Neutrophil (primary cell): ENCODE data around the gene YTHDF2.

Source experiments
- H3K27ac ChIP-seq: fragments of 200-600 bp; sonication (generic); 2 replicates; pipeline ENCODE4 v1.5.1; 2016; ENCODE audit warnings: mild to moderate bottlenecking, moderate library complexity
- H3K27me3 ChIP-seq: fragments of 200-600 bp; sonication (generic); 2 replicates; pipeline ENCODE4 v1.6.0; 2016; ENCODE audit warnings: mild to moderate bottlenecking
- H3K36me3 ChIP-seq: fragments of 200-600 bp; sonication (generic); 2 replicates; pipeline ENCODE4 v1.5.1; 2017
- H3K4me1 ChIP-seq, 2 experiments: fragments of 200-600 bp in 1 of 2; sonication (generic) in 1 of 2; 1 replicate in 1 of 2; 2 replicates in 1 of 2; pipeline versions ENCODE4 v1.5.1 to v1.6.1; 2013 to 2016; ENCODE audit warnings: low read depth in 1 of 2, low read length in 1 of 2, mild to moderate bottlenecking in 1 of 2, moderate library complexity in 1 of 2; ENCODE audit not compliant: control insufficient read depth in 1 of 2, insufficient read depth in 1 of 2
- H3K4me3 ChIP-seq, 2 experiments: fragments of 200-600 bp in 1 of 2; sonication (generic) in 1 of 2; 1 replicate in 1 of 2; 2 replicates in 1 of 2; pipeline ENCODE4 v1.5.1; 2013 to 2016; ENCODE audit warnings: low read depth in 1 of 2, low read length in 1 of 2, mild to moderate bottlenecking in 1 of 2, moderate library complexity in 1 of 2
- H3K9me3 ChIP-seq: fragments of 200-600 bp; sonication (generic); 2 replicates; pipeline ENCODE4 v1.5.1; 2016
- CTCF ChIP-seq: fragments of 200-600 bp; sonication (generic); IDR thresholded peaks from 2 replicates; pipeline ENCODE4 v1.5.1; 2016; ENCODE audit warnings: antibody characterized with exemption

YTHDF2 gene

DNA sequence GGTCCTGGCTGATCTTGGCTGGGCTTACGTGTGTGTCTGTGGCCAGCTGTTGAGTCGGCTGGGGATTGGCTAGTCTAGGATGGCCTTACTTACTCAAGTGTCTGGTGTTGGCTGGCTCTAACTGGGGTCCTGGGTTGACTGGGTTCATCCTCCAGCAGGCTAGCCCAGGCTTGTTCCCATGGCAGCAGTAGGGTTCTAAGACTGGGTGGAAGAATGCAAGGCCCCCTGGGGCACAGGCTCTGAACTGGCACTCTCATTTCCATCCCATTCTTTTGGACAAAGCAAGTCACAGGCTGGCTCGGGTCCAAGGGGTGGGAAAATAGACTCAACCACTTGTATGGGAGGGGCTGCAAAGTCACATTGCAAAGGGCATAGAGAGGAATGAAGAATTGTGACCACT, 67.3 kb downstream of the YTHDF2 start:
- Histone ChIP-seq H3K27ac (no peak overlapping the region), H3K4me1 (no peaks in the 10 kb centered on the region), H3K9me3 (no peaks in the 10 kb centered on the region), H3K36me3 (no peaks in the 10 kb centered on the region), H3K27me3 (peaks cover 19% of the 10 kb centered on the region), H3K4me3 (no peak overlapping the region)
- TF ChIP-seq CTCF, result no peak

DNA sequence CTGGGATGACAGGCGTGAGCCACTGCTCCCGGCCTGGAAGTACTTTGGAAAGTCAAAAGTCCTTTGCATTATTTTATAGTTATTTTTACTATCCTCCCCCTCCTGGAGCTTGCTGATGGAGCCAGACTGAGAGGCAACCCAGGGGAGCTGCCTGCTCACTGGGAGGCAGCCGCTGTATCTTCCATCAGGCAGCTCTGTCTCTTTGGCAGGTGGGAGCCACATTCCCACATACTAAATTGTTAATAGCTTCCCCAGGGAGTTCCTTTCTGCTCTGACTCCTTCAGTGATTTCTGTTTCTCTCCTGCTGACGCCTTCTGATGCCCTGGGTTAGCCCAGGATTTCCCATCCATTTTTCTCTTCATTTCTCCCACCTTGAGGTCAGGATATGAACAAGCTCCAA, 70.3 kb downstream of the YTHDF2 start:
- no peak for TF ChIP-seq CTCF
- H3K9me3 ChIP-seq, result no peaks in the 10 kb centered on the region
- H3K36me3 ChIP-seq, result no peaks in the 10 kb centered on the region
- H3K4me1 ChIP-seq, result no peaks in the 10 kb centered on the region
- peaks cover 47% of the 10 kb centered on the region for H3K27me3 ChIP-seq
- H3K4me3 ChIP-seq, result no peak overlapping the region
- H3K27ac ChIP-seq, result no peak overlapping the region

GRCh38 chr1:28807986-28808385, 71.2 kb downstream of the YTHDF2 start:
- H3K27me3 ChIP-seq, result peaks cover 57% of the 10 kb centered on the region
- TF ChIP-seq CTCF, result no peak
- no peak overlapping the region for H3K4me3 ChIP-seq
- H3K9me3 ChIP-seq, result no peaks in the 10 kb centered on the region
- H3K27ac ChIP-seq, result no peak overlapping the region
- no peaks in the 10 kb centered on the region for H3K36me3 ChIP-seq
- H3K4me1 ChIP-seq, result no peaks in the 10 kb centered on the region

GRCh38 chr1:28811369-28811765, 74.6 kb downstream of the YTHDF2 start:
- TF ChIP-seq CTCF, result no peak
- H3K36me3 ChIP-seq, result no peaks in the 10 kb centered on the region
- no peak overlapping the region for H3K27ac ChIP-seq
- no peak overlapping the region for H3K4me3 ChIP-seq
- H3K9me3 ChIP-seq, result no peaks in the 10 kb centered on the region
- H3K4me1 ChIP-seq, result no peaks in the 10 kb centered on the region
- peaks cover 90% of the 10 kb centered on the region for H3K27me3 ChIP-seq

GRCh38 chr1:28811766-28812668, 75.3 kb downstream of the YTHDF2 start, which contains the start of gene OPRD1:
OPRD1 (plus strand) TSS chr1:28812170; CDS start chr1:28812384, 214 bp downstream.
- H3K27me3 ChIP-seq, result peaks cover 91% of the 10 kb centered on the region

More at GRCh38 chr1:28811766-28812668, 75.3 kb downstream of the YTHDF2 start, which contains the start of gene OPRD1:
- Histone ChIP-seq H3K9me3 (no peaks in the 10 kb centered on the region), H3K4me3 (no peak within 1 kb of the TSS), H3K4me1 (no peaks in the 10 kb centered on the region), H3K27ac (no peak within 1 kb of the TSS), H3K36me3 (no peaks in the 10 kb centered on the region)
- TF ChIP-seq CTCF, result no peak
